SW 1271 (cell line): ENCODE data around the gene PTPRN2.

Experiments
- DNase-seq, 2 experiments: peaks; one replicate each; lab custom pipeline; 2025; lab: John Stamatoyannopoulos, UW

Gene PTPRN2

DNA sequence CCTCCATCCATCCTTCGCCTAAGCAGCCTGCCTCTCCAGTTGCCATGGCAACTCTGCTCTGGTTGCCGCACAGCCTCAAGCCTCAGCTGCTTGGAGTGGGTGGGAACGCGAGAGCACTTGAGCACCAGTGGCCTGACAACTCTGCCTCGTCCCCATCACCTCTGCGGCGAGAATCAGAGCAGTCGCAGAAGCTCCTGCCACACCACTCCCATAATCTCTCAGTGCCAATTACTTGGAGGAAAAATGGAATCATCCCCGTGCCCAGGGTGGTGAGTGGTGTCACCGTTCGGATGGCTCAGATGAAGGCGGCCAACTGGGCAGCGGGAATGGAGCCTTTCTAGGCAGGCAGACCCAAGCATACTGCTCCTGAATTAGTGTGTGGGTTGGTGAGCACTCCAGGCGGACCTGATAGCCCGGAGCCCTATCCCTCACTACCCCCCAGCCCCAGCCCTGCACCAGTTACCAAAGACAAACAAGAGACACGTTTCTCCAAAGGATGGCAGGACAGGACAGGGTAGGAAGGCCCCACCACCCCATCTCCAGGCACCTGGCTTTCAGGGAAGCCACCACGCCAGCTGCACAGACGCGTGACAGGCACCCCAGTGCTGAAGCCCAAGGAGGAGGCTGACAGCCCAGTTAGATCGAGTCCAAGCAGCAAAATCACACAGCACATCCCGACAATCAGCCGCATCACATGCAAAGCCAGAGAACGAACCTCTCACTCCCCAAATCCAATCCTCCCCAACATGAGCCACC is 335.4 kb downstream of the PTPRN2 start:
- DNase-seq = no peak

- DNase-seq = no peak
Observed at GRCh38 chr7:158251061-158251965, 336.3 kb downstream of the PTPRN2 start.

- no peak for DNase-seq
Observed at GRCh38 chr7:158249692-158250091, 337.9 kb downstream of the PTPRN2 start.

GRCh38 chr7:158248816-158249215 is 338.8 kb downstream of the PTPRN2 start:
- DNase-seq = no peak

- no peak for DNase-seq
Observed at GRCh38 chr7:158247758-158248487, 339.7 kb downstream of the PTPRN2 start.

GRCh38 chr7:158246960-158247673 is 340.5 kb downstream of the PTPRN2 start:
- DNase-seq = no peak

DNA sequence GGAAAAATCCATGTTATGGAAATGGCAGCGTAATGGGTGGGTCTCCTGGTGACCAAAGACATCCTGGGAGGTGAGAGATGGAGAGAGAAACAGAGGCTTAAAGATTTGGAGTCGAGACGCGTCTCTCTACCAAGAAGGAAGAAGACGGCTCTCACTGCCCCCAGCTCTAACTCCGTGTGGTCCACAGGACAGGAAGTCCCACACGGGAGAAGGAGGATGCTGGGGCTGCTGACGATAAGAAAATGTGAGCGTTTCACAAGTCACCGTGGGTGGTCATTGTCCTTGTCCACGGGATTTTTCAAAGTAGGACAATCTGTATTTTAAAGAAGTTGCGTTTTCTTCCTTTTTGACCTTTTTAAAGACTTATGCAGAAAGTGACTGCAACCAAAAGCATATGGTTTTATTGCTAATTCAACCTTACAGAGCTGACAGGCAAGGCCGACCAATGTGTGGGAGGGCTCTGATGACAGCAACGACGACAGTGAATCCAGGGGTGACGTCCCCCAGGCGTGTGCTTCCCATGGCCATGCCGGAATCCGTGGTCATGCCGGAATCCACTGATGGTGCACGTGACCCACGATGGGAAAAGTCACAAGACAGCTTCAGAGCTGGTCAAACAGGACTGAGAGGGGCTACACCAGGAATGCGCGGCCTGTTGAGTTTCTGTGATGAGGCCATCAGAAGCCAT is 341.2 kb downstream of the PTPRN2 start:
- DNase-seq = no peak

DNA sequence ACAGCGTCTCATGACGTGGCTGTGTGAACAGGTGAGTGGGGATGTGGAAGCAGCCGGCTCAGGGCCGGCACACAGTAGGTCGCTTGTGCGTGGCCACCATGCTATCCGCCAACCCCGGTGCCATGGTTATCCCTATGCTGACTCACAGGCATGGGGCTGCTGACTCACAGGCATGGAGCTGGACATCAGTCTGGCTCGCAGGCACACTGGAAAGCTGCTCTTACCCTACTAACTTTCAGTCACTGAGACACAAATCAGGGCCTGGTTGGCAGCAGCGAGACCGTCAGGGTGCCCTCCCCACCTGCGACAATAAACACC is 341.9 kb downstream of the PTPRN2 start:
- DNase-seq = no peak

DNA sequence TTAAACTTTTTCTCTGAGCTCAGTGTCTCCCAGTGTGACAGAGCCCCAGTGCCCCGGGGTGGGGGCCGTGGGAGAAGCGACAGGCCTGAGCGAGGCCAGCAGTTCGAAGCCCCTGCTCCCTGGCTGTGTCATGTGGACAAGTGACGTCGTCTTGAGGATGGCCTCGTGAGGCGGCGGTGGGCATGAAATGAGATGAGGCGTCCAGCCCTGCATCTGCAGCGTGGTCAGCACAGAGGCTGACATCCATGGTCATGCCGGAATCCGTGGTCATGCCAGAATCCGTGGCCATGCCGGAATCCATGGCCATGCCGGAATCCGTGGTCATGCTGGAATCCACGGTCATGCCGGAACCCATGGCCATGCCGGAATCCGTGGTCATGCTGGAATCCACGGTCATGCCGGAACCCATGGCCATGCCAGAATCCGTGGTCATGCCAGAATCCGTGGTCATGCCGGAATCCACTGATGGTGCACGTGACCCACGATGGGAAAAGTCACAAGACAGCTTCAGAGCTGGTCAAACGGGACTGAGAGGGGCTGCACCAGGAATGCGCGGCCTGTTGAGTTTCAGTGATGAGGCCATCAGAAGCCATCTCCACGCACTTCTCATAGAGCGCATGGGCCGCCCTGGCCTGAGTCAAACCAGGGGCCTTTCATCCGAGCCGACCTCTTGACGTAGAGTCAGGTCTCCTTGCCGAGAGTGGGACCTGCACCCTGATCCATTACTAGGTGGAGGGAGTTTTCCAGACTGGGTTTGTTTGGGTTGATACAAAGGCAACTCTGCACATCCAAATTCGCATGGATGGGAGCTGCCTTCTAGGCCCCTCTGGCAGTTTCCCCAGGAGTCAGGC is 342.5 kb downstream of the PTPRN2 start:
- no peak for DNase-seq

DNA sequence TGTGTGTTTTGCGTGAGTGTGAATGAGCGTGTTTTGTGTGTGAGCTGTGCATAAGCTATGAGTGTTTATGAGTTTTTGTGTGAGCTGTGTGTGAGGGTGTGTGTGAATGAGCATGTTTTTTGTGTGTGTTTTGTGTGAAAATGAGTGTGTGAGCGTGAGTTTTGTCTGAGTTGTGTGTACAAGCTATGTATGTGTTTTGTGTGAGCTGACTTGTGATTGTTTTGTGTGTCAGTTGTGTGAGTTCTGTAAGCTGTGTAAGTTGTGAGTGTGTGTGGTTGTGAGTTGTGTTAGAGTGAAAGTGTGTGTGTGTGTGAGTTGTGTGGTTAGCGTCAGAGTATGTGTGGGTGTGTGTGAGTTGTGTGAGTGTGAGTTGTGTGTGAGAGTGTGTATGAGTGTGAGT is 343.2 kb downstream of the PTPRN2 start:
- DNase-seq = no peak

DNA sequence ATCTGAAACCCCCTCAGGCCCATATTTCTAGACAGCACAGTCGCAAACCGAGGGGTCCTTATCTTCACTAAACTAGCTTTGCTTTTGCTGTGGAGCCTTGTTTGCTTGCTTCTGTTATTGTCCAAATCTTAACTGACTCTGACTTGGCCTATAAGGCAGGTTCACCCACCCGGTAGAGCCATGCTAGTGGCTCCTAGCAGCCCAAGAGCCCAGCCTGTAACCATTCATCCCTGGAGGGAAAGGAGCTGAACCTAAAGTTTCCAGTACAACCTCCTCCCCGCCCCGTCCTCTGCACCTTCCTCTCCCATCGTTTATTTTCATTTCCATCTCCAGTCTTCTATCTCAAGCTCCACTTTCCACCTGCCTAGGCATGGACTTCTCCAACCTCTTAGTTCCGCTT is 345.7 kb downstream of the PTPRN2 start:
- DNase-seq = no peak

GRCh38 chr7:158240801-158241200 is 346.8 kb downstream of the PTPRN2 start:
- no peak for DNase-seq

GRCh38 chr7:158239290-158239981 is 348.2 kb downstream of the PTPRN2 start:
- DNase-seq = no peak

DNA sequence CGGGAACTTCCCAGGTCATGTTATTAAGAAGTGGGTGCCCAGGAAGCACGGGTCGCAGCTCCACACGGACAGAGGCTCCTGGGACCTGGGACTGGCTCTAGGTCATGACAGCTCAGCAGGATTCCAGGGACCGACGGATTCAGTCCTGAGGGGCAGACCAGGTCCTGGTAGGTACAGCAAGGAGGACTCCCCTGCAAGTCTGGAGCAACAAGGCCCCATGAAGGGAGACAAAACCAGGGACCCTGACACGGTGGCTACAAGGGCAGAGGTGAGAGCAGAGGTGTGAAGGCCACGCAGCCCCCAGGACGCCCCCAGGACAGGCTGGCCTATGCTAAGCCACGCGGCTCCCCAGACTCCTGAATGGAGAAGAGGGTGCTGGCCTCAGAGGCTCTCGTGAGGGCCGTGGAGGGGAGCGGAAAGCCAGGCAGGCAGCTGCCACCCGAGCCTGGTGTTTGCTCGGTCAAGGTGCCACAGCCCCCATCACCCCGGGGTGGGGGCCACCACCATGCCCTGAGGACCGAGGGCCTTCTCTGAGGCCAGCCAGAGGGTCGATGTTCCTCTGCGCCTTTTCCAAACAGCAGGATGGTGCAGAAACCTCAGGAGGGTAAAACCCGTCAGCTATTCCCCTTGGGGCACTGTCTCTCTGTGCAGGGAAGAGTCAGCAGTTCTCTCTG is 348.9 kb downstream of the PTPRN2 start:
- DNase-seq = no peak

DNA sequence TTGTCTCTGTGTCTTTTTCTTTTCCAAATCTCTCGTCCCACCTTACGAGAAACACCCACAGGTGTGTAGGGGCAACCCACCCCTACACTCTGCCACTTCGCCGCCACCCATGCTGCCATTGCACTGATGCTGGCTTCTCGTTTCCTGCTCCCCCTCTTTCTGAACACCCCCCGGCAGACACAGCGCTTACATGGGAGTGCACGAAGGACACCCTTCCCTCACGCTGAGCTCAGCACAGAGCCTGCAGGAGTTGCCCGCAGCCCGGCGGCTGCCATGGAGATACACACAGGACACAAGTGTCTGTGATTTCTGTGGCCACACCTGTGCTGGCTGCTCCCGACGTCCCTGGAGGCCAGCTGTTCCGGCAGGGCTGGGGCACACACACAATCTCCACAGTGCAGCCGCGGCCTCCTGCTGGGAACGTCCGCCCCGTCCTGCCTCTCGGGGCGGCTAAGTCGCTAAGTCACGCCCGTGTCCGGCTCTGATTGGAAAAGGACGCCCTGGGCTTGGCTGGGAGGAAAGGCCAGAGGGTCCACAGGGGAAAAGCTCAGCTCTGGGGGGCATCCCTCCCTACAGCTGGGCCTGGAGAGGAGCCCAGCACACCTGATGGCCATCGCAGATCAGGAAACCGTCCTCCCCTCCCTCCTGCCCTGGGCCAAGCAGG is 349.8 kb downstream of the PTPRN2 start:
- DNase-seq = no peak

GRCh38 chr7:158236400-158236799 is 351.2 kb downstream of the PTPRN2 start:
- no peak for DNase-seq

DNA sequence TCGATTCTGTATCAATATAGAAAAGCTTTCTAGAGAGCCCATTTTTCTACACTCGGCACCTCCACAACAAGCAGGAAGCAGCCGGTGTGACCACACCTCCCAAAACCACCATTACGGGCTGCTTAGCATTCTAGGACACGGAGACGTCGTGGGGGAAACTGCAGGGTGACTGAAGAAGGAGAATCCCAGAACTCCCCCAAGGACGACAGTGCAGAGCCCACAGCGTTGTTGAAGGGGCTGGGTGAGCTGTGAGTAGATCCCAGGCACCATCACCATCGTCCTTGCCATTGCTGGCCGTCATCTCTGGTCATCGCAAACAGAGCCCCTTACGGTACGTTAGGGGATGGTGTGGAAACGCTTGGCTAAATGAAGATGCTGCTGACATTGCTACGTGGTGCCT is 351.8 kb downstream of the PTPRN2 start:
- no peak for DNase-seq

DNA sequence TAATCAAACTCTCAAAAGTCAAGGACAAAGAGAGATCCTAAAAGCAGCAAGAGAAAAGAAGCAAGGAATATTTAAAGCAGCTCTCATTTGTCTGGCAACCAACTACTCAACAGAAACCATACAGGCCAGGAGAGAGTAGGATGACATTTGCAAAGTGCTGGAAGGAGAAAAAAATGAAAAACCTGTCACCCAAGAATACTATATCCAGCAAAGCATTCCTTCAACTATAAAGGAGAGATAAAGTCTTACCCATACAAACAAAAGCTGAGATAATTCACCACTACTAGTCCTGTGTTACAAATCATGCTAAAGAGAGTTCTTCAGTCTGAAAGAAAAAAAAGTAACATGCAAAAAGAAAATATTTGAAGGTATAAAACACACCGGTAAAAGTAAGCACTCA is 357.7 kb downstream of the PTPRN2 start:
- DNase-seq = no peak

- DNase-seq = no peak
Observed at GRCh38 chr7:158228986-158229385, 358.6 kb downstream of the PTPRN2 start.
